NCI-H69 (cell line): ENCODE measurements around the gene ARHGEF11.

ENCODE experiments used
- DNase-seq: peaks from one replicate; lab custom pipeline; 2025; lab: John Stamatoyannopoulos, UW

Gene ARHGEF11

DNA sequence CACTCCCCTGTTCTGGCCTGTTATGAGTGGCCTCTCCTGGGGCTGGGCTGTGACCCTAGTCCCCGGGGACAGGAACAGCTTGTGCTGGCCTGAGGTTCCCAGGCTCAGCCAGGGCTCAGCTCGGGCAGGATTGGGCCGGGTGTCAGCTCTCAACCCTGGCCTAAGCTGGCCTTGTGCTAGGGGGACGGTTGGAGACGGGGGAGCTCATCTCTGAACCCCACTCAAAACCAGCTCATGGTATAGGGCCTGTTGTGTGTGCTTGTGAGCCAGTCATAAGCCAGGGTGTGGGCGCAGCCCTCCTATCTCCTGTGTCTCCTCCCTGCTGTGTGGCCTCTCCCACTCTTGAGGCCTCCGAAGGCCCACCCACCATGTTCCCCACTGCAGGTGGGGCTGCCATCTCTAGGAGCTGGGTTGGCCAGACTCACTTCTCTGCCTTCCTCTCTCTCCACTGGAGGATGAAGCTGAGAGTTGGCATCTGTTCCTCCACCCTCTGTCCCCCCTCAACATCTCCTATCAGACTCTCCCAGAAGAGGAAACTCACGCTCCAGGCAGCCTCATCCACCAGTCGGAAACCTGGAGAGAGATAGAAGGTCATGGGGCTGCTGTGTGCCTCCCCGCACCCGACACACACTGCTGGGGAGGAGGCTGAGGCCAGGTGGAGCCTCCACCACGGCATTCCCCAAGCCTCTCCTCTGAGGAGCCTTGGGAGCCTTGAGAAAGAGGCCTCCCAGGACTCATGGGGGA, 150.7 kb downstream of the ARHGEF11 start:
- DNase-seq = no peak

DNA sequence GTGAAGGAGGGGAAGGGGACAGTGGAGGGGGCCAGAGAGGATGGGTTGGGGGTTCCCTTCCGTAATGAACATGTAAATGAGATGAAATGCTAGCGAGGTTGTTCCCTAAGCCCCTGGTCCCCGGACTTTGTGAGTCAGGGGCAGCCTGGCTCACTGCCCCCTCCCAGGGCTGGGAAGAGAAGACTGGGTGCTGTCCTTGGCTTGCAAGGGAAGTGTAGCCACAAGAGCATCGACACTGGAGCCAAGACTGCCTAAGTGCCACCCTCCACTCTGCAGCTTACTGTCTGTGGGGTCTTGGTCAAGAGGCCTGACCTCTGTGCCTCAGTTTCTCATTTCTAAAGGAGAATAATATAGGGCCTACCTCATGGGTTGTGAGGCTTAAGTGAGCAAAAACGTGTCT, 151.5 kb downstream of the ARHGEF11 start:
- DNase-seq = no peak

DNA sequence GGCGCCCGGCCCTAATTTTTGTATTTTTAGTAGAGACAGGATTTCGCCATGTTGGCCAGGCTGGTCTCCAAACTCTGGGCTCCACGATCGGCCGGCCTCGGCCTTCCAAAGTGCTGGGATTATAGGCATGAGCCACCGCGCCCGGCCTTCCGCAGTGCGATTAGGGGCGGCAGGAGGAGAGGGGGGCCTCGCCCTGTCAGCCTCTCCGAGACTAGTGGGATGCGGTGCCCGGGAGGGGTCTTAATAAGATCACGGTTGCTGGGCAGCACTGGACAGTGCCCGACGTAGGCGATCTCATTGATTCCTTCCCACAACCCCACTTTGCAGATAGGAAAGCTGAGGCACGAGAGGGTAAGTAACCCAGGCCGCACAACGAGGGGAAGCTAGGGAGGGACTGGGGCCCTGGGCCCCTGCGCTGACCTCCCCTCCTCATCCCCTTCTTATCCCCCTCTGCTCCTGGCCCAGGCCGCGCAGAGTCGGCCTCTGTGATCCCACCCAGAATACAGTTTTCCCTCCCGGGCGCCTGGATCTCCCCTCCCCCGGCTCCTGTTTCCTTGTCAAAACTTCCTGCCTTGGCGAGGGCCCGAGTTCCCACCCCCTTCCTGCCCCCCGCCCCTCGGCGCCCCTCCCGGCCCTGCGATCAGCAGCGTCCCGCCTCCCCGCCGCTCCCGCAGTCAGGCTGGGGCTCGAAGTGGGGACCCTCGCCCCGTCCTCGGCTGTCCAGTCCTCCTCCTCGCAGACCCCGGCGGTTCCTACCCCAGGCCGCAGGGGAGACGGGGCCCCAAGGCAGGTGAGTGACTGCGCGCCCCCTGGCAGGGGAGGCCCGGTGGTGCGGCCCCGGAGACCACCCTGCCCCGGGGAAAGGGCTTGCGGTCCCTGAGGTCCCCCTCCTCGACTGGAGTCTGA, 152.2 kb downstream of the ARHGEF11 start, which contains the start of gene PEAR1:
TSS of gene PEAR1 (plus strand) at position 671 of the 906 bp plus-strand sequence. CDS start 10,209 bp downstream, outside the sequence.
- DNase-seq = no peak

DNA sequence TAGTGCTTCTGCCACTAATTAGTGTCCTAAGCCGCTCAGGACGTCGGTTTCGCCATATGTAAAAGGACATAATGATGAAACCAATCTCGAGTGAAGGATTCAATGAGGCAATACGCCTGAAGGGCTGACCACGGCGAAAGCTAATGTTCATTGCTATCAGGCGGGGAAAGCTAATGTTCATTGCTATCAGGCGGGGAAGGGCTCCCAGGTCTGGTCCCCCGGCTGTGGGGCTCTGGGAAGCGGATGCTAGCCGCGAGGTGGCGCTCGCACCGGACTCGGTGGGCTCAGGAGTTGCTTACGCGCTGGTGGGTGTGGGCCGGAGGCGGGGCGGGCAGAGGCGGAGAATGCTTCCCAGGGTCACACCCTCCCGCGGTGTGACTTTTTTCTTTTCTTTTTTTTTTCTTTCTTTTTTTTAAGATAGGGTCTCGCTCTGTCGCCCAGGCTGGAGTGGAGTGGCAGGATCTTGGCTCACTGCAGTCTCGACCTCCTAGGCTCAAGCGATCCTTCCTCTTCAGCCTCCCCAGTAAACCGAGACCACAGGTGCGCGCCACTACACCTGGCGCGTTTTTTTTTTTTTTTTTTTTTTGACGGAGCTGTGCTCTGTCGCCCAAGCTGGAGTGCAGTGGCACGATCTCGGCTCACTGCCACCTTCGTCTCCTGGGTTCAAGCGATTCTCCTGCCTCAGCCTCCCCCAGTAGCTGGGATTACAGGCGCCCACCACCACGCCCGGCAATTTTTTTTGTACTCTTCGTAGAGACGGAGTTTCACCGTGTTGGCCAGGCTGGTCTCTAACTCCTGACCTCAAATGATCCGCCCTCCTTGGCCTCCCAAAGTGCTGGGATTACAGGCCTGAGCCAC, 153.1 kb downstream of the ARHGEF11 start:
- peak; percentile 91 for DNase-seq

DNA sequence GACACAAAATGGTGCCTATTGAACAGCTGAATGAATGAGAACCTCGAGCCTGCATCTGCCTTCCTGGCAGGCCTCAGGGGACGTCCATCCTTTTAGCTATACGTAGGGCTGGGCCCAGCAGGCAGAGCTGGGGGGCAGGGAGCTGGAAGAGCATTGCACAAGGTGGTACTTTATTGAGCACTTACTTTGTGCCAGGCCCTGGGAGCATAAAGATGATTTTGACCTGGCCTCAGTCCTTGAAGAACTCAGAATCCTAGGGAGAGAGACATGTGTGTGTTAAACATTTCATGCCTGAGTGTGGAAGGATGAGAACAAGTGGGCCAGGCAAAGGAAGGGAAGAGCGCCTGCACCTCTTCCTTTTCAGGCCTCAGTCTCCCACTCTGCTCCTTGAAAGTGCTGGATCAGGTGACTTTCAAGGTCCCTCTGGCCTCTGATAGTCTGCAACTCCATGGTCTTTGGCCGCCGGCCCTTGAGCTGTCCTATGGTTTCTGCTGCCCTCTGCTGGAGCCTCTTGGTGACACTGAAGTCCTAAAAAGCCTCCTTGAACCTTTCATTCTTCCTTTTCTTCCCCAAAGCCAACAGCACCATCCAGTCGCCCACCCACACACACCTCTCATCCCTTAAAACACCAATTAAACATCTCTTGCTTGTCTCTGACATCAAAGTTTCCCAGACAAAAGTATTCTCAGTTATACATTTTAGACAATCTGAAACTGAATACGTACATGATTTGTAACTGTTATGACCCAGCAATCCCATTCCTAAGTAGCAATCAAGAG, 155.6 kb downstream of the ARHGEF11 start:
- DNase-seq = peak; percentile 86

DNA sequence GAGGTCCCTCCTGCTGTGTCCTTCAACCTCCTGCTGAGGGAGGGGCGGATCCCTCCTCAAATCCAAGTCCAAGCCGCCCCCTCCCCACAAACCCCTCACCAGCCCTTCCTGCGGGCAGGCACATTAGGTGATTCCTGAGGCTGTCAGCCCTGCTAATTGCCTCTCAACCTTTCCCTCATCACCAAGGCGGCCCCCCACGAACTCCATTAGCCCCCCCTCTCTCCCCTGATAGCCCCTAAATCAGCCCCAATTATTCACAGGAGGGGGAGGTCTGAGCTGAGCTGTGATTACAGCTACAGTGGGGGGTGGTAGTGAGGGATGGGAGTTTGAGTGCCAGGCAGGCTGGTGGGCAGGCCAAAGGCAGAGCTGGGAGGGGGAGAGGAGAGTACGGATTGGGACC, 157.8 kb downstream of the ARHGEF11 start:
- DNase-seq = peak; percentile 47

DNA sequence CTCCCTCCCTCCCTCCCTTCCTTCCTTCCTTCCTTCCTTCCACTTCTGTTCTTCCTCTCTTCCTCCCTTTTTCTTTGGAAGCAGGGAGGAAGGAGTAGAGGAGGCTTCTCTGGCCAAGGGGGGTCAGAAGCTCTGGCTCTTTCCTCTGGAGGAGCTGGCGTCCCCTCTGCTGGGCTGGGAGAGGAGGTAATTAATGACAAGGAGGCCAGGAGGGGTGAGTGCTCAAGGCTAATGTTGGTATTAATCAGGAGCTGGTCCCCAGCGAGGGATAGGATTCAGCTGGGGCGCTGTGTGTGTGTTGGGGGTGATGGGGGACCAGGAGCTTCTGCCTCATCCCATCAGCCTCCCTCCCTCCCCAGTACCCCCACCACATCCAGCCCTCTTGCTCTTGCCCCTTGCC, 158.2 kb downstream of the ARHGEF11 start:
- DNase-seq = peak; percentile 52

DNA sequence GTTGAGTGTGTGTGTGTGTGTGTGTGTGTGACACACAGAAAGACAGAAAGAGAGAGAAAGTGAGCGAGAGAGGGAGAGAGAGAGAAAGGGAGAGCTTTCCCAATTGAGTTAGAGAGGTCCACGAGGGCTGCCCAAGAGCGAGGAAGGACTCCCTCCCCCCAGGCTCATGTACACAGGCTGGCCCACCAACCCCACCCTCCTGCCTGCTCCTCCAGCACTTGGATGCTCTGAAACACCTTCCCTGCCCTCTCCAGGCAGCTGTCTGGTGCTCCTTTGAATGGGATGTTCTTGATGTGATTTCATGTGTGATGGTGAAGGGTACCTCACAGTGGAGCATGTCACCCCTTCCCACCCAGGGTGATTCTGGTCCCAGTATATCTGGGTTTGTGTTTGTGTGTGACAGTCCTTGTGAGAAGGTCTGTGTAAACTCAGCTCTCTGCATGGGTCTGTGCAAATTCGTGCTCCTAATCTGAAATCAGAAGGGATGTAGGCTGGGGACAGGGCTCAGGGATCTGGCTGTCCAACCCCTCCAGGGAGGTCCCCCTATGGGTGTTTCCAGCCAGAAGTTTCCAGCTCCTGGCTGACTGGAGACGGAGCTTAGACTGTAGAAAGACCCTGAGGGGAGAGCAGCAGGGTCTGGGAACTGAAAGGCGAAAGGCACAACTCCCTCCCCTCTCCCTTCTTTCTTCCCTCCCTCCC, 158.8 kb downstream of the ARHGEF11 start:
- no peak for DNase-seq

DNA sequence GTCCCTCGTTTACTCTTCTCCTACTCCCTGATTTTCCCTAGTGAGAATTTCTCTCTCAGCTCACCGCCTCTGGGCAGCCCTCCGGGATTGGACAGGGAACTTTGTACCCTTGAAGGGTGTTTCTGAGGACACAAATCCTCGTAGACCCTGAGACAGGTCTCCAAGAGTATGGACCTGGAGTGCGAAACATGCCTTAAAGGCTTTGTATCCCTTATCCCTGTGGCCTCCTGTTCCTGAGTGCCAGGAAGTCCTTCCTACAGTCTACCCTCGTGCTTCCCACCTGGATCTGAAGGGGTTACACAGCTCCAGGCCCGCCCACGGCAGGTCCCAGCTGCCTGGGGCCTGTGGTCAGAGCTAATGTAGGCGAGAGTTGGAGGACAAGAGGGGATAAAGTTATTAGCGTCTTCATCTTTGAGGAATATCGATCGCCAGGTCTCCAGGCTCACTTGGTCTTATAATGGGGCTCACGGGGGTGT, 159.6 kb downstream of the ARHGEF11 start:
- DNase-seq = no peak

DNA sequence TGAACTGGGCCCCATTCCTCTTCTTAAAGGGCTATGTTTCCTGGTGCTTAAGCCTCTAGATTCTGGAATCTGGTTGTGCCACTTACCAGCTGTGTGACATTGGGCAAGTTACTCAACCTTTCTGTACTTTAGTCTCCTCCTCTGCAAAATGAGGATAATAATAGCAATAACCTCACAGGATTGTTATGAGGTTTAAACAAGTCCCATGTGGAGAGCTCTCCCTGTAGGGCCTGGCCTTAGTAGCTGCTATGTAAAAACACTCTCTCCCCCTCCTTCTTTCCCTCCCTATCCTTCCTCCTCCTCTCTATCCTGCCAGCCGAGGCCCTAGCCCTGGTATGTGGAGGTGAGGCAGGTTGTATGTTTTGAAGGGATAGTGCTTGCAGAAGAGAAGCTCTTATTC, 160.2 kb downstream of the ARHGEF11 start:
- DNase-seq = no peak
